Fibroblast of pulmonary artery (primary cell): Measurements from ENCODE around the gene ULBP1.
"Not testable (repeated sequence)": the region's sequence is repeated elsewhere in the genome, so short reads cannot be mapped to it uniquely, and the experiment has no call there.

Experiments used
- DNase-seq: peaks from one replicate; pipeline ENCODE4 v3.0.0-alpha.2; 2010; ENCODE audit warnings: low read depth
- H3K4me3 ChIP-seq: replicated peaks from 2 replicates; pipeline ENCODE4 v1.5.1; 2011; ENCODE audit warnings: low read depth, mild to moderate bottlenecking, control low read depth, low read length, moderate library complexity
- TF ChIP-seq, protein P1 (sequence below): IDR thresholded peaks from 2 replicates; pipeline ENCODE4 v1.5.1; 2011; ENCODE audit warnings: mild to moderate bottlenecking, control low read depth, low read length, inconsistent platforms; ENCODE audit errors: missing control alignments

ULBP1 gene

DNA sequence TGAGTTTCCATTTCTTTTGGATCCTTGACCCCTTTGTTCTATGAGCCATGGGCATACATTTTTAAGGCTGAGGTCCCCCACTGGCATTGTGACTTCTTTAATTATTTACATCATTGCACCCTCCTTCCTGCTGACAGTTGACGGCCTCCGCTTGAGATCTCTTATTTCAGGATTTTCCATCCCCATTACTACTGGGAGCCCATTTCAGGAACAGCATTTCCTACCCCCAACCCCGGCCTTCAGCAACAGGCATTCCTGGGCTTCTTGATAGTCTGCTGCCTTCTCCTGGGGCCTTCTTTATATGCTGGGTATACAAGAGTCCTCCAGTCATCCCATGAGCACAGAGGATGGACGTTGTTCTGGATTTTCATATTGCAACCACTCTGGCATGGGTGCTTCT is 3.8 kb downstream of the ULBP1 start:
- no peak for DNase-seq
- TF ChIP-seq, protein P1, sequence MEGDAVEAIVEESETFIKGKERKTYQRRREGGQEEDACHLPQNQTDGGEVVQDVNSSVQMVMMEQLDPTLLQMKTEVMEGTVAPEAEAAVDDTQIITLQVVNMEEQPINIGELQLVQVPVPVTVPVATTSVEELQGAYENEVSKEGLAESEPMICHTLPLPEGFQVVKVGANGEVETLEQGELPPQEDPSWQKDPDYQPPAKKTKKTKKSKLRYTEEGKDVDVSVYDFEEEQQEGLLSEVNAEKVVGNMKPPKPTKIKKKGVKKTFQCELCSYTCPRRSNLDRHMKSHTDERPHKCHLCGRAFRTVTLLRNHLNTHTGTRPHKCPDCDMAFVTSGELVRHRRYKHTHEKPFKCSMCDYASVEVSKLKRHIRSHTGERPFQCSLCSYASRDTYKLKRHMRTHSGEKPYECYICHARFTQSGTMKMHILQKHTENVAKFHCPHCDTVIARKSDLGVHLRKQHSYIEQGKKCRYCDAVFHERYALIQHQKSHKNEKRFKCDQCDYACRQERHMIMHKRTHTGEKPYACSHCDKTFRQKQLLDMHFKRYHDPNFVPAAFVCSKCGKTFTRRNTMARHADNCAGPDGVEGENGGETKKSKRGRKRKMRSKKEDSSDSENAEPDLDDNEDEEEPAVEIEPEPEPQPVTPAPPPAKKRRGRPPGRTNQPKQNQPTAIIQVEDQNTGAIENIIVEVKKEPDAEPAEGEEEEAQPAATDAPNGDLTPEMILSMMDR = no peak
- no peak overlapping the region for H3K4me3 ChIP-seq

- not testable (repeated sequence) for H3K4me3 ChIP-seq, DNase-seq
Observed at GRCh38 chr6:149967999-149968398, 4.3 kb downstream of the ULBP1 start.

DNA sequence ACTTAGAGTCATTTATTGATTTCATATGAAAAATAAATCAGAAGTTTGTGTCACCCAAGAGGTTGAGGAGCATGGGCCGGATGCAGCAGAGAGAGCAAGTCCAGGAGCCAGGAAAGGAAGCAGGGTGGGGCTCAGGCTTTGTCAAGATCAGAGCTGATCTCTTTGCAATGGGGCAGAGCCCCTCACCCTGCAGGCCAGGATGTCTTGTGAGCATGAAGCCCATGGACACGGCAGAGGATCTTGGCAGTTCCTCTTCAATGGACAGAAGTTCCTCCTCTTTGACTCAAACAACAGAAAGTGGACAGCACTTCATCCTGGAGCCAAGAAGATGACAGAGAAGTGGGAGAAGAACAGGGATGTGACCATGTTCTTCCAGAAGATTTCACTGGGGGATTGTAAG is 5.2 kb downstream of the ULBP1 start:
- DNase-seq, H3K4me3 ChIP-seq: not testable (repeated sequence)

DNA sequence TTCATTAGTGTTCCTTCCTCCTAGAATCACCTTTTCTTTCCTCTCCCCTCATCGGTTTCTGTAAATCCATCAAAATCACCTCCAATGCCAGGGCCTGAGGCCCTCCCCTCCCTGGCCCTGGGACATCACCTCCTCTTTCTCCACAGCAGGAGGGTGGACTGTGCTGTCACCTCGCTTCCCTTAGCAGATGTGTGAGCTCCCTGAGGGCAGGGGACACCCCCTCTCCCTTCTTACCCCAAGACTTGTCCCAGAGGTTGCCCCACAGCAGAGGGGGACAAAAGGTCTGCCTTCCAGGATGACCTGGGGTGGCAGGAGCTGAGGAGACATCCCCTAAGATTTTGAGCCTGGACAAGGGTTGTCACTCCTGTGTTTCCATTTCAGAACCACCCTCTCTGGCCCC is 5.9 kb downstream of the ULBP1 start:
- no peak for DNase-seq
- TF ChIP-seq, protein P1 = no peak
- no peak overlapping the region for H3K4me3 ChIP-seq

DNA sequence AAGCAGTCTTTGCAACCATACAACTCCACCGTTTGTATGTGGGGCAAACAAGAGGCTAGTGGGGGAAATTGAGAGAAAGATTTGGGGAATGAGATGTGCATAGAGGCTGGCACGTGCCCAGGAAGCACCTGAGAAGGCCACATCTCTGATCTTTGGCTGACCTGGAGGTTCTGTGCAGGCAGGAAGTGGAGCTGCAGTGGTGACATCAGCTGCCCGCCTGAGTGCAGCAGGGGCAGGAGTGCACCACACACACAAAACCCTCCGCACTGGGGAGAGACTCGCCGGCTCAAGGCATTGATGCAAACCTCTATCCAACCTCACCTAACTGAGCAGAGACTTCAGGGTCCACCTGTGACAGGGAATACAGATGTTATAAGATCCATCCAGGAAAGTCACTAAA is 10.7 kb downstream of the ULBP1 start:
- not testable (repeated sequence) for DNase-seq, H3K4me3 ChIP-seq

- TF ChIP-seq, protein P1 = no peak
- DNase-seq = no peak
- no peak overlapping the region for H3K4me3 ChIP-seq
Observed at GRCh38 chr6:149974825-149975224, 11.1 kb downstream of the ULBP1 start.

- no peak for DNase-seq
- TF ChIP-seq, protein P1 = no peak
- H3K4me3 ChIP-seq = no peak overlapping the region
Observed at GRCh38 chr6:149975400-149975799, 11.7 kb downstream of the ULBP1 start.

GRCh38 chr6:149977221-149977620 is 13.5 kb downstream of the ULBP1 start:
- DNase-seq = no peak
- TF ChIP-seq, protein P1 = no peak
- H3K4me3 ChIP-seq = no peak overlapping the region

- TF ChIP-seq, protein P1 = no peak
- DNase-seq = no peak
- no peak overlapping the region for H3K4me3 ChIP-seq
Observed at GRCh38 chr6:149978610-149979009, 14.9 kb downstream of the ULBP1 start.
